ENCODE results near the gene FGFBP2.

FGFBP2 gene

GRCh38 chr4:15951781-15952180 lies 11.2 kb downstream of the FGFBP2 start:
- Mint-ChIP-seq H3K9me3 (no peaks in the 10 kb centered on the region), H3K4me3 (no peak overlapping the region), H3K27me3 (no peaks in the 10 kb centered on the region), H3K27ac (no peak overlapping the region), H3K4me1 (ENCODE audit: low read depth) (peaks cover 2% of the 10 kb centered on the region), H3K36me3 (ENCODE audit: low read depth) (no peaks in the 10 kb centered on the region)

GRCh38 chr4:15948826-15949225 lies 14.1 kb downstream of the FGFBP2 start:
- Mint-ChIP-seq H3K4me3 (no peak overlapping the region), H3K27ac (no peak overlapping the region), H3K9me3 (no peaks in the 10 kb centered on the region), H3K36me3 (ENCODE audit: low read depth) (no peaks in the 10 kb centered on the region), H3K27me3 (peaks cover 3% of the 10 kb centered on the region), H3K4me1 (ENCODE audit: low read depth) (no peaks in the 10 kb centered on the region)

GRCh38 chr4:15947684-15948083 lies 15.3 kb downstream of the FGFBP2 start:
- Mint-ChIP-seq H3K27ac (no peak overlapping the region), H3K36me3 (ENCODE audit: low read depth) (no peaks in the 10 kb centered on the region), H3K4me3 (no peak overlapping the region), H3K4me1 (ENCODE audit: low read depth) (no peaks in the 10 kb centered on the region), H3K9me3 (no peaks in the 10 kb centered on the region), H3K27me3 (peaks cover 3% of the 10 kb centered on the region)

- H3K4me3 Mint-ChIP-seq = no peak overlapping the region
- H3K9me3 Mint-ChIP-seq = no peaks in the 10 kb centered on the region
- H3K4me1 Mint-ChIP-seq (ENCODE audit: low read depth) = no peaks in the 10 kb centered on the region
- no peak overlapping the region for H3K27ac Mint-ChIP-seq
- peaks cover 4% of the 10 kb centered on the region for H3K27me3 Mint-ChIP-seq
- no peaks in the 10 kb centered on the region for H3K36me3 Mint-ChIP-seq (ENCODE audit: low read depth)
Observed at GRCh38 chr4:15945516-15945915, 17.5 kb downstream of the FGFBP2 start.

GRCh38 chr4:15944895-15945294 lies 18.1 kb downstream of the FGFBP2 start:
- peaks cover 8% of the 10 kb centered on the region for H3K27me3 Mint-ChIP-seq
- H3K4me3 Mint-ChIP-seq = no peak overlapping the region
- H3K9me3 Mint-ChIP-seq = no peaks in the 10 kb centered on the region
- no peak overlapping the region for H3K27ac Mint-ChIP-seq
- no peaks in the 10 kb centered on the region for H3K4me1 Mint-ChIP-seq (ENCODE audit: low read depth)
- no peaks in the 10 kb centered on the region for H3K36me3 Mint-ChIP-seq (ENCODE audit: low read depth)

GRCh38 chr4:15942283-15942682 lies 20.7 kb downstream of the FGFBP2 start:
- no peaks in the 10 kb centered on the region for H3K9me3 Mint-ChIP-seq
- H3K4me1 Mint-ChIP-seq (ENCODE audit: low read depth) = no peaks in the 10 kb centered on the region
- H3K27me3 Mint-ChIP-seq = peaks cover 8% of the 10 kb centered on the region
- no peaks in the 10 kb centered on the region for H3K36me3 Mint-ChIP-seq (ENCODE audit: low read depth)
- H3K27ac Mint-ChIP-seq = no peak overlapping the region
- no peak overlapping the region for H3K4me3 Mint-ChIP-seq

- H3K36me3 Mint-ChIP-seq (ENCODE audit: low read depth) = no peaks in the 10 kb centered on the region
- peaks cover 5% of the 10 kb centered on the region for H3K27me3 Mint-ChIP-seq
- no peaks in the 10 kb centered on the region for H3K9me3 Mint-ChIP-seq
- H3K27ac Mint-ChIP-seq = no peak within 1 kb of the TSS
- H3K4me3 Mint-ChIP-seq = no peak within 1 kb of the TSS
- no peaks in the 10 kb centered on the region for H3K4me1 Mint-ChIP-seq (ENCODE audit: low read depth)
Observed at GRCh38 chr4:15938640-15939039, 24.3 kb downstream of the FGFBP2 start, which contains the start of gene FGFBP1. Gene FGFBP1, minus strand, starts transcription at chr4:15938740. Its CDS starts 2,108 bp downstream, at chr4:15936632.

- H3K27me3 Mint-ChIP-seq = peaks cover 5% of the 10 kb centered on the region
- H3K27ac Mint-ChIP-seq = no peak overlapping the region
- no peaks in the 10 kb centered on the region for H3K4me1 Mint-ChIP-seq (ENCODE audit: low read depth)
- H3K4me3 Mint-ChIP-seq = no peak overlapping the region
- no peaks in the 10 kb centered on the region for H3K36me3 Mint-ChIP-seq (ENCODE audit: low read depth)
- H3K9me3 Mint-ChIP-seq = no peaks in the 10 kb centered on the region
Observed at GRCh38 chr4:15938182-15938581, 24.8 kb downstream of the FGFBP2 start.

GRCh38 chr4:15936495-15936894 lies 26.5 kb downstream of the FGFBP2 start:
- Mint-ChIP-seq H3K9me3 (no peaks in the 10 kb centered on the region), H3K36me3 (ENCODE audit: low read depth) (no peaks in the 10 kb centered on the region), H3K4me1 (ENCODE audit: low read depth) (no peaks in the 10 kb centered on the region), H3K27ac (no peak overlapping the region), H3K27me3 (peaks cover 5% of the 10 kb centered on the region), H3K4me3 (no peak overlapping the region)

- Mint-ChIP-seq H3K36me3 (ENCODE audit: low read depth) (no peaks in the 10 kb centered on the region), H3K4me3 (no peak overlapping the region), H3K27ac (no peak overlapping the region), H3K27me3 (peaks cover 10% of the 10 kb centered on the region), H3K9me3 (no peaks in the 10 kb centered on the region), H3K4me1 (ENCODE audit: low read depth) (no peaks in the 10 kb centered on the region)
Observed at GRCh38 chr4:15935504-15936402, 27.2 kb downstream of the FGFBP2 start.

- Mint-ChIP-seq H3K4me3 (no peak overlapping the region), H3K4me1 (ENCODE audit: low read depth) (peaks cover 9% of the 10 kb centered on the region), H3K36me3 (ENCODE audit: low read depth) (no peaks in the 10 kb centered on the region), H3K9me3 (no peaks in the 10 kb centered on the region), H3K27me3 (peaks cover 6% of the 10 kb centered on the region), H3K27ac (no peak overlapping the region)
Observed at GRCh38 chr4:15934259-15934658, 28.7 kb downstream of the FGFBP2 start.

- peaks cover 11% of the 10 kb centered on the region for H3K27me3 Mint-ChIP-seq
- no peak overlapping the region for H3K27ac Mint-ChIP-seq
- no peaks in the 10 kb centered on the region for H3K36me3 Mint-ChIP-seq (ENCODE audit: low read depth)
- H3K9me3 Mint-ChIP-seq = no peaks in the 10 kb centered on the region
- peaks cover 14% of the 10 kb centered on the region for H3K4me1 Mint-ChIP-seq (ENCODE audit: low read depth)
- H3K4me3 Mint-ChIP-seq = no peak overlapping the region
Observed at GRCh38 chr4:15931451-15932210, 31.3 kb downstream of the FGFBP2 start.

- no peaks in the 10 kb centered on the region for H3K9me3 Mint-ChIP-seq
- peaks cover 14% of the 10 kb centered on the region for H3K4me1 Mint-ChIP-seq (ENCODE audit: low read depth)
- no peak overlapping the region for H3K4me3 Mint-ChIP-seq
- no peaks in the 10 kb centered on the region for H3K36me3 Mint-ChIP-seq (ENCODE audit: low read depth)
- H3K27me3 Mint-ChIP-seq = peaks cover 19% of the 10 kb centered on the region
- no peak overlapping the region for H3K27ac Mint-ChIP-seq
Observed at GRCh38 chr4:15930314-15930713, 32.7 kb downstream of the FGFBP2 start.

GRCh38 chr4:15929540-15929939 lies 33.4 kb downstream of the FGFBP2 start:
- Mint-ChIP-seq H3K36me3 (ENCODE audit: low read depth) (no peaks in the 10 kb centered on the region), H3K4me1 (ENCODE audit: low read depth) (peaks cover 14% of the 10 kb centered on the region), H3K9me3 (no peaks in the 10 kb centered on the region), H3K27me3 (peaks cover 21% of the 10 kb centered on the region), H3K4me3 (no peak overlapping the region), H3K27ac (no peak overlapping the region)

- H3K27ac Mint-ChIP-seq = no peak overlapping the region
- no peak overlapping the region for H3K4me3 Mint-ChIP-seq
- peaks cover 14% of the 10 kb centered on the region for H3K4me1 Mint-ChIP-seq (ENCODE audit: low read depth)
- no peaks in the 10 kb centered on the region for H3K9me3 Mint-ChIP-seq
- H3K27me3 Mint-ChIP-seq = peaks cover 25% of the 10 kb centered on the region
- no peaks in the 10 kb centered on the region for H3K36me3 Mint-ChIP-seq (ENCODE audit: low read depth)
Observed at GRCh38 chr4:15928883-15929282, 34.1 kb downstream of the FGFBP2 start.
